ENCODE data around the gene CDK14.

DNA sequence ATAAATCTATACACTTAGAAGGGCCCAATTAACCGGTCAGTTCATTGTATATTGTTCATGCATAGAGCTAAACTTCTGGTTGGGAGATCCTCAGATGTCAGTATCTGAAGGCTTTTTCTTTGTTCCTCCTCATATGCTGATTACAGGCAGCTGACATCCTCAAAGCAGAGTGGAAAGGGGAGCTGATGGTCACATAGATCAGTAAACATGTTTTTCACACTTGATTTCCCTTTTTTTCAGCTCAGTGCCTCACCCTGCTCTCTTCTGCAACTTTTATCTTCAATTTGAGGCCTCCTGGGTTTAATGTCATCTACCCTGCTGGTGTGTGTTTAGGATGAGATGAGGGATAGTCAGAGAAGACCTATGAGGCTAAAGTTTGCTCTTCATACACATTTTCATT lies 370.2 kb downstream of the CDK14 start:
- TF ChIP-seq, protein P1, sequence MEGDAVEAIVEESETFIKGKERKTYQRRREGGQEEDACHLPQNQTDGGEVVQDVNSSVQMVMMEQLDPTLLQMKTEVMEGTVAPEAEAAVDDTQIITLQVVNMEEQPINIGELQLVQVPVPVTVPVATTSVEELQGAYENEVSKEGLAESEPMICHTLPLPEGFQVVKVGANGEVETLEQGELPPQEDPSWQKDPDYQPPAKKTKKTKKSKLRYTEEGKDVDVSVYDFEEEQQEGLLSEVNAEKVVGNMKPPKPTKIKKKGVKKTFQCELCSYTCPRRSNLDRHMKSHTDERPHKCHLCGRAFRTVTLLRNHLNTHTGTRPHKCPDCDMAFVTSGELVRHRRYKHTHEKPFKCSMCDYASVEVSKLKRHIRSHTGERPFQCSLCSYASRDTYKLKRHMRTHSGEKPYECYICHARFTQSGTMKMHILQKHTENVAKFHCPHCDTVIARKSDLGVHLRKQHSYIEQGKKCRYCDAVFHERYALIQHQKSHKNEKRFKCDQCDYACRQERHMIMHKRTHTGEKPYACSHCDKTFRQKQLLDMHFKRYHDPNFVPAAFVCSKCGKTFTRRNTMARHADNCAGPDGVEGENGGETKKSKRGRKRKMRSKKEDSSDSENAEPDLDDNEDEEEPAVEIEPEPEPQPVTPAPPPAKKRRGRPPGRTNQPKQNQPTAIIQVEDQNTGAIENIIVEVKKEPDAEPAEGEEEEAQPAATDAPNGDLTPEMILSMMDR (IDR thresholded peaks at IDR 0.05), result no peak
- no peak for TF ChIP-seq POLR2A (IDR thresholded peaks at IDR 0.05)

Data from heart left ventricle (tissue), 13 donors.